K562 (cell line): ENCODE results near the gene DBT. TPM values are rescaled to one million over a fixed set of nuclear protein-coding genes. Genes with fewer than 3 reads are reported as not detected.

ENCODE experiments used
- ATAC-seq: fragments of 200-7000 bp; cut with Tn5 transposase; 3 replicates; pipeline ENCODE4 v1.9.1; 2020; ENCODE audit warnings: moderate library complexity
- BruUV-seq: library from RNA; stranded (reverse); fragments of 400-500 nt; replicated peaks from 2 replicates; lab custom pipeline; 2021; lab: Mats Ljungman, UMichigan
- CTCF ChIA-PET: fragments of 300-600 bp; formaldehyde crosslinking; extraction: SDS; loops from one replicate; lab custom pipeline; 2021; ENCODE audit warnings: low intra/inter-chr PET ratio; lab: Yijun Ruan, JAX
- POLR2A ChIA-PET: fragments of 300-600, 350-650 bp; sonication (Branson Sonifier 250); formaldehyde crosslinking; extraction: SDS; loops from one replicate; lab custom pipeline; 2021; ENCODE audit warnings: antibody characterized with exemption, inconsistent platforms; lab: Yijun Ruan, JAX
- DNase-seq, 4 experiments: peaks; one replicate each; pipeline versions ENCODE4 v3.0.0 to v3.0.0-alpha.2; 2011 to 2018; ENCODE audit warnings: low spot score in 3 of 4, mixed read lengths in 3 of 4; ENCODE audit errors: extremely low read depth in 1 of 4
- FAIRE-seq: peaks from 2 replicates; lab custom pipeline; 2011; peaks lifted over from hg19 to GRCh38; lab: Jason Lieb, UNC
- H2AFZ ChIP-seq: 2 replicates; pipeline ENCODE4 v1.6.0; 2011; ENCODE audit warnings: low read depth, low read length, control low read depth, inconsistent platforms
- H3K27ac ChIP-seq: fragments of 200-600 bp; 3 replicates; pipeline ENCODE4 v1.8.0; 2011; ENCODE audit warnings: low read depth, mild to moderate bottlenecking, control low read depth, inconsistent platforms, low read length, moderate library complexity, mixed read lengths; ENCODE audit errors: extremely low read depth
- H3K27me3 ChIP-seq, 2 experiments: fragments of 300-600 bp in 1 of 2; 2 replicates in 1 of 2; 3 replicates in 1 of 2; pipeline versions ENCODE4 v1.6.0 to v1.8.0; 2011; ENCODE audit warnings: inconsistent platforms in 2 of 2, low read length in 2 of 2, mild to moderate bottlenecking in 1 of 2, mixed read lengths in 1 of 2, moderate library complexity in 1 of 2; ENCODE audit not compliant: control insufficient read depth in 2 of 2, insufficient read depth in 2 of 2
- H3K36me3 ChIP-seq: fragments of 300-600 bp; 3 replicates; pipeline ENCODE4 v1.8.0; 2011; ENCODE audit warnings: mild to moderate bottlenecking, low read length, inconsistent platforms; ENCODE audit not compliant: control insufficient read depth, insufficient read depth
- H3K4me1 ChIP-seq, 2 experiments: fragments of 200-600 bp in 1 of 2; replicated peaks in 1 of 2; 2 replicates in 1 of 2; 3 replicates in 1 of 2; pipeline versions ENCODE4 v1.5.1 to v1.8.0; 2011; ENCODE audit warnings: inconsistent platforms in 2 of 2, low read length in 2 of 2, mild to moderate bottlenecking in 1 of 2, mixed read lengths in 1 of 2, moderate library complexity in 1 of 2; ENCODE audit not compliant: control insufficient read depth in 2 of 2, insufficient read depth in 2 of 2
- H3K4me2 ChIP-seq: 2 replicates; pipeline ENCODE4 v1.6.1; 2011; ENCODE audit warnings: low read length, control low read depth, inconsistent platforms, mixed read lengths; ENCODE audit not compliant: insufficient read depth
- H3K4me3 ChIP-seq: fragments of 200-600 bp; sonication (generic), shearing (Covaris generic); 2 replicates; pipeline ENCODE4 v1.5.1; 2016; ENCODE audit warnings: control low read depth, inconsistent platforms
- H3K79me2 ChIP-seq: fragments of 200-600 bp; 3 replicates; pipeline ENCODE4 v1.8.0; 2011; ENCODE audit warnings: low read length, inconsistent platforms; ENCODE audit not compliant: control insufficient read depth, insufficient read depth
- H3K9ac ChIP-seq, 2 experiments: 2 replicates each; pipeline versions ENCODE4 v1.6.0 to v1.6.1; 2011; ENCODE audit warnings: low read depth in 2 of 2, low read length in 2 of 2, control low read depth in 1 of 2, inconsistent platforms in 1 of 2, mild to moderate bottlenecking in 1 of 2, mixed read lengths in 1 of 2; ENCODE audit not compliant: insufficient read depth in 1 of 2
- H3K9me1 ChIP-seq: one replicate; pipeline ENCODE4 v1.6.0; 2011; ENCODE audit warnings: inconsistent platforms, mild to moderate bottlenecking, low read length, moderate library complexity; ENCODE audit not compliant: control insufficient read depth, insufficient read depth
- H3K9me3 ChIP-seq: replicated peaks from 2 replicates; pipeline ENCODE4 v1.5.1; 2011; ENCODE audit warnings: low read depth, low read length, inconsistent platforms; ENCODE audit not compliant: control insufficient read depth, insufficient read depth
- H4K20me1 ChIP-seq: replicated peaks from 2 replicates; pipeline ENCODE4 v1.6.1; 2011; ENCODE audit warnings: low read length, inconsistent platforms, mixed read lengths; ENCODE audit not compliant: control insufficient read depth, insufficient read depth
- ATF3 ChIP-seq, 2 experiments: fragments of 450-650 bp in 1 of 2; sonication (generic) in 1 of 2; formaldehyde crosslinking in 1 of 2; IDR thresholded peaks in 1 of 2; conservative IDR thresholded peaks in 1 of 2; 2 replicates each; pipeline versions ENCODE4 v1.6.1 to v1.8.1; 2016 to 2023; ENCODE audit warnings: mild to moderate bottlenecking in 2 of 2, moderate library complexity in 2 of 2, inconsistent platforms in 1 of 2, missing genetic modification reagents in 1 of 2
- CEBPB ChIP-seq: fragments of 450-650 bp; IDR thresholded peaks from 2 replicates; pipeline ENCODE4 v1.6.1; 2016; ENCODE audit warnings: missing genetic modification characterization, missing compliant biosample characterization
- CEBPG ChIP-seq, 3 experiments: fragments of 200-800 bp in 1 of 3; sonication (Bioruptor generic) in 1 of 3; sonication (generic) in 1 of 3; formaldehyde crosslinking in 1 of 3; IDR thresholded peaks in 2 of 3; conservative IDR thresholded peaks in 1 of 3; 2 replicates each; pipeline versions ENCODE4 v1.6.1 to v1.8.0; 2016 to 2022; ENCODE audit warnings: missing compliant biosample characterization in 2 of 3, missing genetic modification characterization in 2 of 3, mild to moderate bottlenecking in 1 of 3, missing genetic modification reagents in 1 of 3
- FOSL1 ChIP-seq: fragments of 200-800 bp; sonication (Bioruptor generic); conservative IDR thresholded peaks from 2 replicates; pipeline ENCODE4 v1.6.1; 2016; ENCODE audit warnings: missing genetic modification characterization, missing compliant biosample characterization
- JUND ChIP-seq, 2 experiments: IDR thresholded peaks; 2 replicates in 1 of 2; 3 replicates in 1 of 2; pipeline ENCODE4 v1.6.1; 2011; ENCODE audit warnings: borderline replicate concordance in 2 of 2, low read depth in 2 of 2, low read length in 2 of 2, improper control_type of control experiment in 1 of 2, missing biosample characterization in 1 of 2, missing genetic modification characterization in 1 of 2, missing genetic modification reagents in 1 of 2
- RBM25 ChIP-seq: fragments of 200-400 bp; formaldehyde crosslinking; IDR thresholded peaks from 2 replicates; pipeline ENCODE4 v1.6.1; 2018; ENCODE audit warnings: low read length, low read depth, moderate library complexity; ENCODE audit not compliant: severe bottlenecking
- SNRNP70 ChIP-seq: fragments of 200-400 bp; formaldehyde crosslinking; optimal IDR thresholded peaks from 2 replicates; pipeline ENCODE3; 2017; ENCODE audit warnings: low read depth, low read length
- TAF7 ChIP-seq: fragments of 450-650 bp; IDR thresholded peaks from 2 replicates; pipeline ENCODE4 v1.6.1; 2016; ENCODE audit warnings: missing genetic modification characterization, missing compliant biosample characterization
- TRIM24 ChIP-seq, 2 experiments: fragments of 450-650 bp; IDR thresholded peaks; 2 replicates each; pipeline ENCODE4 v1.6.1; 2016
- WGBS: fragments of 100-300 bp; shearing (Covaris generic); methylation state at CpG from one replicate; pipeline ENCODE4 v1.1.6; 2016; ENCODE audit warnings: low coverage, mixed read lengths; ENCODE audit not compliant: insufficient coverage; ENCODE audit errors: missing lambda C conversion rate; 5-methylcytosine and 5-hydroxymethylcytosine counted together
- in situ Hi-C: fragments of 300-500 bp; cut with MboI; formaldehyde crosslinking; loops from 4 replicates; pipeline ENCODE4 v1.15.0; 2018; ENCODE audit warnings: inconsistent platforms, mixed read lengths
- intact Hi-C: fragments of 100-400 bp; cut with micrococcal nuclease; formaldehyde crosslinking; loops from 2 replicates; pipeline ENCODE4 v1.14.2; 2022
- polyA plus RNA-seq, 8 experiments: library from polyadenylated mRNA; depleted of rRNA in 4 of 8; stranded (reverse) in 5 of 8; unstranded in 3 of 8; fragments of >200 nt; fragmentation: Nextera tagmentation in 2 of 8; fragmentation: Illumina TruSeq in 1 of 8; extraction: Ambion mirVana in 2 of 8; extraction: Trizol in 1 of 8; gene quantifications; 2 replicates each; pipeline versions ENCODE4 v1.2.1 to v1.2.3, GENCODE V29; 2011 to 2014; ENCODE audit warnings: inconsistent platforms in 1 of 8, missing spikeins in 1 of 8
- total RNA-seq, 7 experiments: library from RNA; depleted of rRNA in 6 of 7; stranded (reverse); fragments of >200 nt in 6 of 7; fragmentation: Illumina TruSeq in 2 of 7; extraction: Trizol in 2 of 7; gene quantifications; 2 replicates each; pipeline versions ENCODE4 v1.2.1 to v1.2.3, GENCODE V29; 2011 to 2021; ENCODE audit warnings: low replicate concordance in 1 of 7
- TF ChIP-seq, protein P1 (sequence below): IDR thresholded peaks from 2 replicates; pipeline ENCODE4 v1.6.1; 2016; ENCODE audit warnings: missing genetic modification characterization, missing compliant biosample characterization

DBT gene
- total and polyA plus RNA-seq, 9 of the 15 experiments (the other 6 are each of a cell fraction or from before 2014, with no cell fraction given), result 2.7 to 13.5 (median 7.3) TPM

- H3K27ac ChIP-seq, result no peak overlapping the region
- intact Hi-C loops, result no loop called here
- H3K36me3 ChIP-seq, result peaks cover 42% of the 10 kb centered on the region
- no peaks in the 10 kb centered on the region for H3K9me3 ChIP-seq
- H3K27me3 ChIP-seq, result no peaks in the 10 kb centered on the region
- CTCF ChIA-PET, result interaction anchor here (0.6 kb wide), 1 partner anchor 852 kb away, joined by 4 read pairs; no protein-coding TSS in a partner anchor
- no TSS peak for BruUV-seq
- no peak overlapping the region for H3K9ac ChIP-seq
- DNase-seq, result no peak
- H3K79me2 ChIP-seq, result no peaks in the 10 kb centered on the region
- no peak for ATAC-seq
- no peaks in the 10 kb centered on the region for H4K20me1 ChIP-seq
- no peaks in the 10 kb centered on the region for H3K4me1 ChIP-seq
- TF ChIP-seq TAF7 (tag) (no peak), RBM25 (peak; percentile 17)
- no peak overlapping the region for H2AFZ ChIP-seq
- H3K9me1 ChIP-seq, result no peaks in the 10 kb centered on the region
- no peak overlapping the region for H3K4me2 ChIP-seq
- POLR2A ChIA-PET, result interaction anchor here (0.5 to 1.1 kb wide), 4 partner anchors 12 to 237 kb away, joined by 3 to 4 read pairs (median 4); no protein-coding TSS in a partner anchor
- in situ Hi-C loops, result no loop called here
- no peak overlapping the region for H3K4me3 ChIP-seq
- no peak for FAIRE-seq
Measured at GRCh38 chr1:100222428-100222827, 27.2 kb downstream of the DBT start.

- Histone ChIP-seq H3K27me3 (no peaks in the 10 kb centered on the region), H3K4me2 (no peak overlapping the region), H3K9me3 (no peaks in the 10 kb centered on the region), H4K20me1 (no peaks in the 10 kb centered on the region), H3K27ac (no peak overlapping the region), H3K9me1 (no peaks in the 10 kb centered on the region), H2AFZ (no peak overlapping the region), H3K9ac (no peak overlapping the region), H3K79me2 (no peaks in the 10 kb centered on the region), H3K4me1 (no peaks in the 10 kb centered on the region), H3K4me3 (no peak overlapping the region), H3K36me3 (peaks cover 52% of the 10 kb centered on the region)
- in situ Hi-C loops, result no loop called here
- FAIRE-seq (no peak), ATAC-seq (peak; percentile 69; the same call in 1 of the 3 replicates), DNase-seq (peak in 1 of 4 experiments; percentile 9)
- ChIA-PET CTCF (no interaction called here), POLR2A (no interaction called here)
- WGBS, result 100% methylated on average over 2 of the region's 2 CpGs
- TF ChIP-seq TRIM24 (IDR thresholded peaks at IDR 0.05), result 0 out of 4 replicates have a peak, but pooled peaks of 1 of the 2 experiments have one; percentile 17
- peak; percentile 50; the same call in 1 of the 2 replicates for TF ChIP-seq FOSL1 (tag)
- TF ChIP-seq CEBPB (tag), result peak; percentile 84
- TF ChIP-seq JUND (IDR thresholded peaks at IDR 0.05; ENCODE audit: borderline replicate concordance, low read depth, low read length), result peak; percentile 68
- TF ChIP-seq JUND (tag; IDR thresholded peaks at IDR 0.05; ENCODE audit: borderline replicate concordance, low read depth, low read length), result 0 out of 3 replicates have a peak, but pooled peaks have one; percentile 27
- peak; percentile 63; the same call in 1 of the 2 replicates for TF ChIP-seq CEBPG (CRISPR knock-in tag; IDR thresholded peaks at IDR 0.05)
- TF ChIP-seq CEBPG (tag; conservative IDR thresholded peaks at IDR 0.05 in 1 of 2, IDR thresholded peaks at IDR 0.05 in 1 of 2), result peak in 1 of 2 experiments; percentile 66; a peak in 1 of 4 replicates
- peak; percentile 77 for TF ChIP-seq ATF3 (IDR thresholded peaks at IDR 0.05)
- TF ChIP-seq ATF3 (CRISPR knock-in tag; conservative IDR thresholded peaks at IDR 0.05), result no peak
- TF ChIP-seq, protein P1, sequence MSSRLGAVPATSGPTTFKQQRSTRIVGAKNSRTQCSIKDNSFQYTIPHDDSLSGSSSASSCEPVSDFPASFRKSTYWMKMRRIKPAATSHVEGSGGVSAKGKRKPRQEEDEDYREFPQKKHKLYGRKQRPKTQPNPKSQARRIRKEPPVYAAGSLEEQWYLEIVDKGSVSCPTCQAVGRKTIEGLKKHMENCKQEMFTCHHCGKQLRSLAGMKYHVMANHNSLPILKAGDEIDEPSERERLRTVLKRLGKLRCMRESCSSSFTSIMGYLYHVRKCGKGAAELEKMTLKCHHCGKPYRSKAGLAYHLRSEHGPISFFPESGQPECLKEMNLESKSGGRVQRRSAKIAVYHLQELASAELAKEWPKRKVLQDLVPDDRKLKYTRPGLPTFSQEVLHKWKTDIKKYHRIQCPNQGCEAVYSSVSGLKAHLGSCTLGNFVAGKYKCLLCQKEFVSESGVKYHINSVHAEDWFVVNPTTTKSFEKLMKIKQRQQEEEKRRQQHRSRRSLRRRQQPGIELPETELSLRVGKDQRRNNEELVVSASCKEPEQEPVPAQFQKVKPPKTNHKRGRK (tag), result no peak
- TF ChIP-seq SNRNP70, result no peak
- BruUV-seq, result no TSS peak
- intact Hi-C loops, result no loop called here
Measured at GRCh38 chr1:100219883-100220282, 29.8 kb downstream of the DBT start.
